Measurements from ENCODE around the gene CUL4A.
"Not testable (repeated sequence)": the region's sequence is repeated elsewhere in the genome, so short reads cannot be mapped to it uniquely, and the experiment has no call there.

Gene CUL4A

DNA sequence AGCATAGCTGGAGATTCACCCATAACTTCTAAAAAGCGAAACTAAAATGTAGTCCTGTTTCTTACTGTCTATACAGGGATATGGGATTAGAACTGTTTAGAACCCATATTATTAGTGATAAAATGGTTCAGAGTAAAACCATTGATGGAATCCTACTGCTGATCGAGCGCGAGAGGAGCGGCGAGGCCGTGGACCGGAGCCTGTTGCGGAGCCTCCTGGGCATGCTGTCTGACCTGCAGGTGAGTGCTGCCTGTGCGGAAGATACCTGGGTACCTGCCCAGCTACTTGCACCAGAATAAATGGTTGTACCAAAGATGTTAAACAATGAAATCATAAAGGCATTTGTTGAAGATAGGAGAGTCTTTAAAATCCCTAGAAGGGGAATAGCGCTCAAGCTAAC, 23.7 kb downstream of the CUL4A start:
- no peak for DNase-seq

DNA sequence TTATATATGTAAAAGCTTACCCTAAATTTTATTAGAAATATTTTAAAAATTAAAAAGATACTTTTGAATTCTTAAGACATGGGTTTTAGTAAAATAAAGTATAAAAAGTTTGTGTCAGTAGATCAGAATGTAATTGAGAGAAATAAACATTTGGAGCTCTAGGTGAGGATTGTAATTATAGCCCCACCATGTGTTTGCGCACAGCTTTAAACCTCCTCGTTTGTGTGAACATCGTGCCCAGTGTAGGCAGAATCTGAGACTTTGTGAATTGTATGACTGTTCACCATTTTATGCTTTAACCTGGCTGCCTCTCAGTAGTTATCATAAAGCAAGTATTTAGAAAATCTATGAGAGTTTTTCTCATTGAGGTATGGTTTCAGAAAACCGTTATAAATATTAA, 29.1 kb downstream of the CUL4A start:
- DNase-seq = no peak

- no peak for DNase-seq
These were observed 29.9 kb downstream of the CUL4A start for GRCh38 chr13:113239357-113239756.

- DNase-seq = no peak
These were observed 30.6 kb downstream of the CUL4A start for GRCh38 chr13:113239986-113240385.

- not testable (repeated sequence) for DNase-seq
These were observed 32.2 kb downstream of the CUL4A start for GRCh38 chr13:113241623-113242022.

DNA sequence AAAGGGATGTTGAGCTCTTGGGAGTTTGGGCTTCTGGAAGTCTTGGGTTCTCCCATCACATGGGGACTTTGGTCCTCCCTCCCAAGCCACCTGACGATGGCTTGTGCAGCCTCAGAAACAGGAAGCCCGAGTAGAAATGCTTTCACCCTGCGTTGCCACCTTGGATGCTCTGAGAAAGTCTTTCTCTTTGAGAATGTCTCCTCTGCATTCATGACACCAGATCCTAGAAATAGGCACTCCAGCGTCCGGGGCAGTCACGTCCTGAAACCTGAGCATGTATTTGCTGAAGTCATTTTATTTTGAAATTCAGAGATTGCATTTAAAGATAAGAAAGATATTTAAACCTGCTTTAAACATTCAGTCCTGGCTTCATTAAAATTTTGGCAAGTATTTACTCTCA, 34.4 kb downstream of the CUL4A start:
- DNase-seq = no peak

GRCh38 chr13:113245849-113246796, 36.7 kb downstream of the CUL4A start:
- no peak for DNase-seq

DNA sequence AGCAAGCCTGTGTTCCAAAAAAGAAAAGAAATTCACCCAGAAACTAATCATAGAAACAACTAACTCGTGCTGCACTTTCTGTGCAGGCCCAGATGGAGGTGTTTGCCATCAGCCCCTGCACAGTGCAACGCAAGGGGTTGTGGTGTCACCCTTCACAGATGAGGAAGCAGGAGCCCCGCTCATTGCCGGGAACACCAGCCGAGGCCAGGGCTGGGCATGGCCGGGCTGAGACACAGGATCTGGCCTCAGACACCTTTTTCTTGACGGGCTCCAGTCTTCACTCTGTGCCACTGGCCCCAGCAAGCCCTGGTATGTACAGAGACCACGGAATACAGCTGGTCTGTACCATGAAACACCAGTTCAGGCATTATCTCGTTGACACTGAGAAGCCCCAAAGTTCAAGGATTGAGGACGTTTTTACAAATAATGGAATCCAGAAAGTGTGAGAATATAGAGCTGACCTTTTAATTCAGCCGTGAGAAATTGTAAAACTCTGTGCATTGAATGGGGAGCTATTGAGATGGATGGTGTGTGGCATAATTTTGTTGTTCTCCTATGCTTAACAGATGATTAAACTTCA, 43.2 kb downstream of the CUL4A start:
- DNase-seq = no peak

DNA sequence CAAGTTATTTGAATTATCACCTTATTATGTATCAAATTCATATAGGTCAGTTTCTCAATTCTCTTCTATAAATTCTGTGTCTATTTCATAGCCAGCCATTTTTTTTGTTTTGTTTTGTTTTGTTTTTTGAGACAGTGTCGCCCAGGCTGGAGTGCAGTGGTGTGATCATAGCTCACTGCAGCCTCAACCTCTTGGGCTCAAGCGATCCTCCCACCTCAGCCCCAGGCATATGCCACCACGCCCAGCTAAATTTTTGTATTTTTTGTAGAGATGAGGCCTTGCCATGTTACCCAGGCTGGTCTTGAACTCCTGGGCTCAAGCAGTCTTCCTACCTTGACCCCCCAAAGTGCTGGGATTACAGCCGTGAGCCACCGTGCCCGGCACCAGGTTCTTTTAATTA, 48.5 kb downstream of the CUL4A start:
- DNase-seq = not testable (repeated sequence)

DNA sequence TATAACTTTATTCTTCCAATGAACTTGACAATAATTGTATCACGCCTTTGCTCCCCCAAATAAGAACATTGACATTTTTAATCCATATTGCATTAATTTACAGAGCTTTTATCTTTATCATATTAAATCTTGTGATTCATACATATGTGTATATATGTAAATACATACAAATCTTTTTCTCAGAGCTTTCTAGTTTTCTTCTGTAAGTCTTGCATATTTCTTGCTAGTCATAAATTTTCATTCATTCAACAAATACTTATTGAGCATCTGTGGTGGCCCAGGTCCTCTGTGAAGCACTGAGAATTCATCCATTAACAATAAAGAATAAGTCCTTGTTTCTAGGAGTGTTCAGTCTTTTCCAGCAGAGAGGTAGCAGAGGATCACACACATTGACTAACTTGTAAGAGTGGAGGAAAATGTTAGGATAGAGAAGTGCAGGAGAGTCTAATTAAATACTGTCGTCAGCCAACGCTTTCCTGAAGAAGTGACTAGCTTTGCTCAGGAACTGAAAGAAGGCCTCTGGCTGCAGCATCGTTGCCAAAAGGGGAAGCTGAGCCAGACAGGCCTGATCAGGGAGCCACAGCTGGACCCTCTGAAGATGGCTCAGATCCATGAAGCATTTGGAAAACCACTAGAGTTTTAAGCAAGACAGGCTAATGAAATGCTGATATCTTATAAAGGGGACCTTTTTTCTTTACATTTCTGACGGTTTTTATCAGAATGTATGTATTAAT, 49.1 kb downstream of the CUL4A start:
- peak in 1 of 56 donors; percentile 20 for DNase-seq

- DNase-seq = no peak
These were observed 51.6 kb downstream of the CUL4A start for GRCh38 chr13:113260996-113261395.

GRCh38 chr13:113263016-113263415, 53.6 kb downstream of the CUL4A start:
- DNase-seq = not testable (repeated sequence)

GRCh38 chr13:113267642-113268405, 58.4 kb downstream of the CUL4A start:
- DNase-seq = no peak

DNA sequence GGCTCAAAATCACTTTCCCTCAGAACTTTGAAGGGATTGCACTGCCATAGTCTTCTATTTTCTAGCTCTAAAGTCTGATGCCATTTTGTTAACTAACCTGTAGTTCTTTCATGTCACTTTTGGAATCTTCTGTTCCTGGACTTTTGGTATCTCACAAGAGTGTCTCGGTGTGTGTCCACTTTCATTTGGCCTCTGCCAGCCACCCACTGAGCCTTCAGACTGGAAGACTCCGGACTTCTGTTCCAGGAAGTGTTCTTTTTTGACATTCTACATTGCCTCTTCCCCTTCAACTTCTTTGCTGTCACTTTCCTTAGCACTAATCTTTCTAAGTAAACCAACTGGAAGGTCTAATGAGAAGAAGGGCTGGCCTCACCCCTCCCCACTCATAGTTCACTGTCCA, 62.6 kb downstream of the CUL4A start:
- no peak for DNase-seq

DNA sequence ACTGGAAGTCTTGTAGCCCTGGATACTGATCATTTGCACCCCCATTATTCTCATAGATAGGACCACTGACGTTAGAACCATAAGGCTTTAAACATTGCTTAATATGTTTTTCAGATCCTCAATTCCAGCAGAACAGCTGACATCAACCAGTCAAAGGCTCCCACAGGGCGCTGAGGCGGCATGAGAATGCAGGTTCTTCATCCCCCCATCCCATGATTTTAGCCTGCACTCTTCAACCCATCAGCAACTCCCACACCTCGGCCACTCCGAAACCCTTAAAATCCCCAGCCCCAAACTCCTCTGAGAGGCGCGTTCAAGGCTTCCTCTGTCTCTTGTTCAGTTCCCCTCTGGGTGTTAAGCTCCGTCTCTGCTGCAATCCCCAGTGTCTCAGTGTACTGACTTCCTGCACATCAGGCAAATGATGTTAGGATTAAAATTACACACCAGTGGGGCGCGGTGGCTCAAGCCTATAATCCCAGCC, 63.3 kb downstream of the CUL4A start:
- no peak for DNase-seq

DNA sequence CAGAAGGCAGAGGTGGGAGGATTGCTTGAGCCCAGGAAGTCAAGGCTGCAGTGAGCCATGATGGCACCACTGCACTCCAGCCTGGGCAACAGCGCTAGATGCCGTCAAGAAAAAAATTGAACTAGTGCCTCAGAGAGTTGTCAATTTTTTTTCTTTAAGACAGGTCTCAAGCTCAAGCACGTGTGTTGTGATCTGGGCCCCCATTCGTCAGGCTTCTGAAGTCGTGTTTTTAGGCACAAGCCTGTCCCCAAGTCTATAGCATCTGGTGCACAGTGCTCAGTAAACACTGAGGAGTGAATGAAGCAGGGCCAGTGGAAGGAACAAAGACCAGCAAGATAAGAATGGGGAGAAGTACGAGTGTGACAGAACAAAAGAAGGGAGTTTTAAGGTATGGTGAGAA, 63.9 kb downstream of the CUL4A start:
- no peak for DNase-seq

DNA sequence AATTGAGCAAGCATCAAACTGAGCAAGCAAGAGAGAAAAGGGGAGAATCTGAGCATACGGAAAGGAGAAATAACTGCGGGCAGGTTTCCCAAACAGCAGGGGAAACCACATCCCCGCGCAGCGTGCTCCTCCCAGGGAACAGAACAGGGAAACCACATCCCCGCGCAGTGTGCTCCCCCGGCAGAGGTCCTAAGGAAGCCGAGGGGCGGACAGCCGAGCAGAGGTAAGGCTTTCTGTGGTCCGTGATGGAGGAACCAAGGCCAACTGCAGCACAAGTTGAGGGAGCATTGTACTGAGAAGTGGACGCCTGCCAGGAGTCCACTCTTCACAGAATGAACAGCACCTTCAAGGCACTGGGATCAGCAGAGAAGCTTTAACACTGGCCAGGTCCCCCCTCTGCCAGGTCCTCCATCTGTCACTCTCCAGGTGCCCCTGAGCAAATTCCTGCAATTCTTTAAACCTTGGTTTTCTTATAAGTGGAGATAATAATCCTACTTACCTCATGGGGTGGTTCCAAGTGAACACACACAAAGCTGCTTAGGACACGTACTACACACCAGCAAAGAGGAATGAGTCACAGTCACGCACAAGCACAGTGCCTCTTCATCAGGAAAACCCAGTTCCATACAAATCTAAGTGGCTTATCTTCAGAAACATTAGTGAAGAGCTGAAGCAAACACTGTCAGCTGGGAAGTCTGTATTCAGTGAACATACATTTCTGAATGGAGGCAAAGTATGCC, 64.6 kb downstream of the CUL4A start:
- peak in 9 of 56 donors; percentile 7 to 58 (median 21) for DNase-seq

DNA sequence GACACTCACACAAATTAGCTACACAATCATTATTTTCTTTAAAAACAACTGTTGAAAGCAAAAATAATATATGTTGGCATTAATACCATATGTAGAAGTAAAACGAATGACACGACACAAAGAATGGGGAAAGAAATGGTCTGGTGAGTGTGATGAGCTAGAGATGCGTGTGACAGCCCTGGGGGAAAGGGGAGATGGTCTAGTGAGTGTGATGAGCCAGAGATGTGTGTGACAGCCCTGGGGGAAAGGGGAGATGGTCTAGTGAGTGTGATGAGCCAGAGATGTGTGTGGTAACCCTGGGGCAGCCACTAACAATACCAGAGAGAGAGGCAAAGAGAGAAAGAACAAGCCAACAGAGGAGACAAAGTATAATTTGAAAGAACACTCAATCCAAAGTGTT, 65.3 kb downstream of the CUL4A start:
- no peak for DNase-seq

GRCh38 chr13:113275387-113275786, 66.0 kb downstream of the CUL4A start:
- DNase-seq = peak in 5 of 56 donors; percentile 3 to 29 (median 16)

DNA sequence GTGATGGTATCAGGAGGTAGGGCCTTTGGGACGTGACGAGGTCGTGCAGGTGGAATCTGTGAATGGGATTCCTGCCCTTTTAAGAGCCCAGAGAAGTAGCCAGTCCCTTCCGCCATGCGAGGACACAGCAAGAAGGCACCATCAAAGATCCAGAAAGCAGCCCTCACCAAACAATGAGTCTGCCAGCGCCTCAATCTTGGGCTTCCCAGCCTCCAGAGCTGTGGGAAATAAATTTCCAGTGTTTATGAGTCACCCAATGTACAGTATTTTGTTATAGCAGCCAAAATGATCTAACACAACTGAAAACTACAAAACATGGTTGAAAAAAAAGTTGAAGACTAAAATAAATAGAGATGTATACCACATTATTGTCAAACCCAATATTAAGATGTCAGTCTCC, 70.7 kb downstream of the CUL4A start:
- no peak for DNase-seq

Measured in nucleus accumbens (tissue), 56 donors.